Kidney epithelial cell (primary cell): Measurements from ENCODE around the gene VAT1L. TPM values are rescaled to one million over a fixed set of nuclear protein-coding genes. Genes with fewer than 3 reads are reported as not detected.

Experiments
- total RNA-seq: library from RNA; depleted of rRNA; stranded (reverse); fragments of >200 nt; gene quantifications from 2 replicates; pipeline ENCODE4 v1.2.3, GENCODE V29; 2015

VAT1L gene
- total RNA-seq, 1 donor from 2014 or later: 0.29 TPM

Other genes starting within 250 kb of the VAT1L start
- gene NUDT7, start 66.0 kb upstream of the VAT1L start, total RNA-seq: 2.0 and 5.5 TPM in 2 replicates
- gene CLEC3A, start 234.0 kb downstream of the VAT1L start, total RNA-seq: not detected in 2 replicates